DOHH2 (cell line): Measurements from ENCODE around the gene CLDN18.

Experiments
- H3F3A ChIP-seq: fragments of 200-600 bp; sonication (generic), shearing (Covaris generic); 2 replicates; pipeline ENCODE4 v1.6.0; 2016; ENCODE audit warnings: antibody characterized with exemption, mild to moderate bottlenecking; ENCODE audit not compliant: control insufficient read depth, insufficient read depth
- H3K27ac ChIP-seq: fragments of 200-600 bp; sonication (generic); 2 replicates; pipeline ENCODE4 v1.5.1; 2014; ENCODE audit warnings: low read depth, mild to moderate bottlenecking, low read length, moderate library complexity
- H3K27me3 ChIP-seq: fragments of 200-600 bp; sonication (generic); 2 replicates; pipeline ENCODE4 v1.6.1; 2014; ENCODE audit warnings: mild to moderate bottlenecking, low read length, mixed read lengths; ENCODE audit not compliant: control insufficient read depth
- H3K36me3 ChIP-seq: fragments of 200-600 bp; sonication (generic); 2 replicates; pipeline ENCODE4 v1.6.1; 2014; ENCODE audit warnings: mild to moderate bottlenecking, low read length, moderate library complexity, mixed read lengths; ENCODE audit not compliant: control insufficient read depth
- H3K4me1 ChIP-seq: fragments of 200-600 bp; sonication (generic); 2 replicates; pipeline ENCODE4 v1.6.1; 2014; ENCODE audit warnings: mild to moderate bottlenecking, low read length, mixed read lengths; ENCODE audit not compliant: control insufficient read depth
- H3K4me2 ChIP-seq: fragments of 200-600 bp; sonication (generic); 2 replicates; pipeline ENCODE4 v1.6.0; 2014; ENCODE audit warnings: mild to moderate bottlenecking, low read length, moderate library complexity
- H3K4me3 ChIP-seq: fragments of 200-600 bp; sonication (generic); 2 replicates; pipeline ENCODE4 v1.5.1; 2014; ENCODE audit warnings: mild to moderate bottlenecking, low read length, mixed read lengths
- H3K79me2 ChIP-seq: fragments of 200-600 bp; sonication (generic); 2 replicates; pipeline ENCODE4 v1.6.1; 2014; ENCODE audit warnings: mild to moderate bottlenecking, low read length, mixed read lengths; ENCODE audit not compliant: control insufficient read depth
- H3K9me2 ChIP-seq: fragments of 200-600 bp; sonication (generic); replicated peaks from 2 replicates; pipeline ENCODE4 v1.6.1; 2014; ENCODE audit warnings: mild to moderate bottlenecking, low read length, mixed read lengths; ENCODE audit not compliant: control insufficient read depth
- H3K9me3 ChIP-seq: fragments of 200-600 bp; sonication (generic); 2 replicates; pipeline ENCODE4 v1.6.1; 2014; ENCODE audit warnings: antibody characterized with exemption, low read length, mixed read lengths; ENCODE audit not compliant: control insufficient read depth, insufficient read depth
- H4K20me1 ChIP-seq: fragments of 200-600 bp; sonication (generic); 2 replicates; pipeline ENCODE4 v1.6.0; 2014; ENCODE audit warnings: low read depth, mild to moderate bottlenecking, antibody characterized with exemption, low read length, moderate library complexity; ENCODE audit not compliant: control insufficient read depth, insufficient read depth
- CTCF ChIP-seq: fragments of 200-600 bp; sonication (generic); IDR thresholded peaks from one replicate; pipeline ENCODE4 v1.5.1; 2014; ENCODE audit warnings: antibody characterized with exemption, mild to moderate bottlenecking, low read depth, low read length; ENCODE audit not compliant: poor library complexity, severe bottlenecking
- EZH2phosphoT487 ChIP-seq: fragments of 200-600 bp; sonication (generic); IDR thresholded peaks from 2 replicates; pipeline ENCODE4 v1.6.1; 2017; ENCODE audit warnings: borderline replicate concordance, mild to moderate bottlenecking, antibody characterized with exemption, low read length, moderate library complexity, mixed read lengths

Gene CLDN18

GRCh38 chr3:138054057-138054456 is 44.1 kb downstream of the CLDN18 start:
- Histone ChIP-seq H4K20me1 (no peaks in the 10 kb centered on the region), H3K27me3 (no peaks in the 10 kb centered on the region), H3K9me3 (no peaks in the 10 kb centered on the region), H3F3A (no peaks in the 10 kb centered on the region), H3K4me2 (no peak overlapping the region), H3K27ac (no peak overlapping the region), H3K79me2 (no peaks in the 10 kb centered on the region), H3K4me1 (no peaks in the 10 kb centered on the region), H3K36me3 (no peaks in the 10 kb centered on the region), H3K4me3 (no peak overlapping the region), H3K9me2 (no peaks in the 10 kb centered on the region)
- TF ChIP-seq EZH2phosphoT487 (no peak), CTCF (no peak)

DNA sequence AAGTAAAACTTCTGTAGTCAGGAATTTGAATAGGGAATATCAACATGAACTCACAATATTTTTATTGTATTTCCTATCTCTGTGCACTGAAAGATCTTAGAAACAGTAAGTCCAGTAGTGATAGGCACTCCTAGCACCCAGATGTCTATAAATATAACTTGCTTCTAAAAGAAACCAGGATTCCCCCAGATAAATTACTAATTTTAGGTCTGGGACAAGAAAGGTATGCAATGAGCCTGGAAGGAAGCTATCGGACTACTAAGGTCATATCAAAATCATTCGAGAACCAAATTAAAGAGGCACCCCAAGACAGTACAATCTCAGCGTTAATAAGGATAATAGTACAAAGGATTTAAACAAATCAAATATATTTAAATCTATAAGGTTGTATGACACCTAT is 47.4 kb downstream of the CLDN18 start:
- H3K4me3 ChIP-seq: no peak overlapping the region
- no peak overlapping the region for H3K27ac ChIP-seq
- H3K79me2 ChIP-seq: no peaks in the 10 kb centered on the region
- no peaks in the 10 kb centered on the region for H3K9me3 ChIP-seq
- H3F3A ChIP-seq: no peaks in the 10 kb centered on the region
- H3K9me2 ChIP-seq: no peaks in the 10 kb centered on the region
- TF ChIP-seq CTCF (no peak), EZH2phosphoT487 (no peak)
- peaks cover 12% of the 10 kb centered on the region for H3K4me1 ChIP-seq
- no peaks in the 10 kb centered on the region for H4K20me1 ChIP-seq
- no peaks in the 10 kb centered on the region; the same call in 1 of the 2 replicates for H3K27me3 ChIP-seq
- no peaks in the 10 kb centered on the region for H3K36me3 ChIP-seq
- no peak overlapping the region for H3K4me2 ChIP-seq

- Histone ChIP-seq H3K4me1 (peaks cover 12% of the 10 kb centered on the region), H3K79me2 (no peaks in the 10 kb centered on the region), H3K9me3 (no peaks in the 10 kb centered on the region), H3K27me3 (no peaks in the 10 kb centered on the region; the same call in 1 of the 2 replicates), H3K4me3 (no peak overlapping the region), H3F3A (no peaks in the 10 kb centered on the region), H3K36me3 (no peaks in the 10 kb centered on the region), H4K20me1 (no peaks in the 10 kb centered on the region), H3K4me2 (no peak overlapping the region), H3K27ac (no peak overlapping the region), H3K9me2 (no peaks in the 10 kb centered on the region)
- no peak for TF ChIP-seq EZH2phosphoT487
- no peak for TF ChIP-seq CTCF
These were observed 49.3 kb downstream of the CLDN18 start for GRCh38 chr3:138059261-138059660.
